ENCODE data around the gene RGS10.
"Not testable (repeated sequence)": the region's sequence is repeated elsewhere in the genome, so short reads cannot be mapped to it uniquely, and the experiment has no call there.

RGS10 gene
- total RNA-seq: 61.4 to 97.7 (median 83.2) reads per million in 4 experiments

- peak; percentile 67 for DNase-seq
Measured at GRCh38 chr10:119542357-119542987, at the start of gene RGS10. TSS of gene RGS10 (minus strand) at chr10:119542719. CDS start at chr10:119542638, 81 bp downstream.

GRCh38 chr10:119588071-119588470 lies 45.6 kb upstream of the RGS10 start:
- no peak for DNase-seq

GRCh38 chr10:119578355-119578754 lies 35.8 kb upstream of the RGS10 start:
- no peak for DNase-seq

GRCh38 chr10:119575991-119576390 lies 33.5 kb upstream of the RGS10 start:
- DNase-seq: no peak

- no peak for DNase-seq
Measured at GRCh38 chr10:119575506-119575905, 33.0 kb upstream of the RGS10 start.

GRCh38 chr10:119567978-119568377 lies 25.5 kb upstream of the RGS10 start:
- no peak for DNase-seq

GRCh38 chr10:119562097-119562496 lies 19.6 kb upstream of the RGS10 start:
- DNase-seq: no peak

- not testable (repeated sequence) for DNase-seq
Measured at GRCh38 chr10:119559511-119559910, 17.0 kb upstream of the RGS10 start.

- not testable (repeated sequence) for DNase-seq
Measured at GRCh38 chr10:119556081-119556480, 13.6 kb upstream of the RGS10 start.

GRCh38 chr10:119555178-119555784 lies 12.8 kb upstream of the RGS10 start:
- no peak for DNase-seq

- no peak for DNase-seq
Measured at GRCh38 chr10:119550827-119551226, 8.3 kb upstream of the RGS10 start.

- DNase-seq: no peak
Measured at GRCh38 chr10:119549247-119549999, 6.9 kb upstream of the RGS10 start.

- no peak for DNase-seq
Measured at GRCh38 chr10:119546009-119546408, 3.5 kb upstream of the RGS10 start.

- no peak for DNase-seq
Measured at GRCh38 chr10:119545310-119545709, 2.8 kb upstream of the RGS10 start.

- DNase-seq: no peak
Measured at GRCh38 chr10:119543814-119544642, 1.5 kb upstream of the RGS10 start.

- peak; percentile 58 for DNase-seq
Measured at GRCh38 chr10:119542988-119543813, 682 bp upstream of the RGS10 start.

- peak; percentile 37 for DNase-seq
Measured at GRCh38 chr10:119541459-119542356, 811 bp downstream of the RGS10 start.

- DNase-seq: no peak
Measured at GRCh38 chr10:119541046-119541445, 1.5 kb downstream of the RGS10 start.

GRCh38 chr10:119540038-119540437 lies 2.5 kb downstream of the RGS10 start:
- no peak for DNase-seq

- DNase-seq: peak; percentile 6
Measured at GRCh38 chr10:119539359-119539825, 3.1 kb downstream of the RGS10 start.

Measured in effector CD8-positive, alpha-beta T cell (primary cell).